Mononuclear cell (primary cell): ENCODE results near the gene RAB30. TPM values are rescaled to one million over a fixed set of nuclear protein-coding genes. Genes with fewer than 3 reads are reported as not detected.

Experiments
- H3K27me3 ChIP-seq: 2 replicates; pipeline ENCODE4 v1.6.0; 2011; ENCODE audit warnings: low read length, control low read depth; ENCODE audit not compliant: insufficient read depth
- H3K4me1 ChIP-seq: 2 replicates; pipeline ENCODE4 v1.5.1; 2011; ENCODE audit warnings: mild to moderate bottlenecking, low read length, control low read depth; ENCODE audit not compliant: insufficient read depth
- H3K4me3 ChIP-seq: 2 replicates; pipeline ENCODE4 v1.5.1; 2011; ENCODE audit warnings: mild to moderate bottlenecking, low read length, moderate library complexity
- H3K9me3 ChIP-seq: 2 replicates; pipeline ENCODE4 v1.5.1; 2011; ENCODE audit warnings: low read depth, mild to moderate bottlenecking, control low read depth, low read length
- total RNA-seq: library from RNA; depleted of rRNA; stranded (reverse); fragments of >200 nt; gene quantifications from one replicate; pipeline ENCODE4 v1.2.3, GENCODE V29; 2012

Gene RAB30
- total RNA-seq, 1 donor: 104 TPM

DNA sequence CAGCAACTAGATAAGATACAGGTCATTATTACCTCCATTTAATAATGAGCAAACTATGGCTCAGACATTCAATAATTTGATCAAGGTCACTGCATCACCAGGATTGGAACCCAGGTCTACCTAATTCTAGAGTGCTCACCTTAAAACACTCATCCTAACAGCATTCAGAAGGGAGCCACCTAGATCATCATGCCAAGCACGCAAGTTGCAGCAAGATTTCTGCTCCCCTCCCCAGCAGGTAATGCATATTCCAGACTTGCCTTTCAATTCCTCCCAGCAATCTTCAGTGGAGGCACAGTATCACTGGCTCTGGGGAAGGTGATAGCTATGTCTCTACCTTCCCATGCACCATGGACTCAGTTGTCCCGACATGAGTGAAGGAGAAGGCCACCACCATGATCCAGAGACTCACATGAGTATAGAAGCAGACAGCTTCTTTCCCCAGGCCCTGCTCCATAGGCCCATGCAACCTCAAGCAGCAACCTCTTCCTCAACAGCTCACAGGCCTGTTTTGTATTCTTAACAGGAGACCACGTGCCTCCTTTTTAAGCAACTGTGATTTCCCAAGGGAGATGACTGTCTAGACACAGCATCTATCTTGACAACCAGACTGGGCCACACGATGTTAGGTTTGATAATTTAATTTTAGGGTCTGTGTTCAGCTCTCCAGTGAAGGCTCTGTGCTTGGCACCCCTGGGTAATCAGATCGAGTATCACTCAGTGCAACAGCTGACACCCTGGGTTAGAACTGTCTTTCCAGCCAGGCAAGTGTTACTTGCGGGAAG is 36.4 kb downstream of the RAB30 start:
- Histone ChIP-seq H3K4me3 (no peak overlapping the region), H3K4me1 (peaks cover 26% of the 10 kb centered on the region), H3K27me3 (no peaks in the 10 kb centered on the region), H3K9me3 (no peaks in the 10 kb centered on the region)

DNA sequence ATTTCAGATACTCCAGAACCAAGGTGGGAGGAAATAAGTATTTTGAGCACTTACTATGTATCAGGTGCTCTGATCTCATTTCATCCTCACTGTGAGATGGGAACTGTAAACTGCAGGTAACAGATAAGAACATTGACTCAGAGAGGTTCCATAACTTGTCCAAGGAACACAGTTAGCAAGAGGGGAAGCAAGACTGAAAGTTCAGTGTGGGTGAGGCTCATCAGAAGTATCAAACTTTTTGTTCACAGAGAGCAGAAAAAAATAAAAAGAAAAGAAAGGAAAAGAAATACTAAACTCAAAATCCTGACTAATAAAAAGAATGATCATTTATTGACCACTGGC is 37.1 kb downstream of the RAB30 start:
- no peaks in the 10 kb centered on the region for H3K27me3 ChIP-seq
- H3K4me1 ChIP-seq: peaks cover 26% of the 10 kb centered on the region
- H3K4me3 ChIP-seq: no peak overlapping the region
- H3K9me3 ChIP-seq: no peaks in the 10 kb centered on the region

DNA sequence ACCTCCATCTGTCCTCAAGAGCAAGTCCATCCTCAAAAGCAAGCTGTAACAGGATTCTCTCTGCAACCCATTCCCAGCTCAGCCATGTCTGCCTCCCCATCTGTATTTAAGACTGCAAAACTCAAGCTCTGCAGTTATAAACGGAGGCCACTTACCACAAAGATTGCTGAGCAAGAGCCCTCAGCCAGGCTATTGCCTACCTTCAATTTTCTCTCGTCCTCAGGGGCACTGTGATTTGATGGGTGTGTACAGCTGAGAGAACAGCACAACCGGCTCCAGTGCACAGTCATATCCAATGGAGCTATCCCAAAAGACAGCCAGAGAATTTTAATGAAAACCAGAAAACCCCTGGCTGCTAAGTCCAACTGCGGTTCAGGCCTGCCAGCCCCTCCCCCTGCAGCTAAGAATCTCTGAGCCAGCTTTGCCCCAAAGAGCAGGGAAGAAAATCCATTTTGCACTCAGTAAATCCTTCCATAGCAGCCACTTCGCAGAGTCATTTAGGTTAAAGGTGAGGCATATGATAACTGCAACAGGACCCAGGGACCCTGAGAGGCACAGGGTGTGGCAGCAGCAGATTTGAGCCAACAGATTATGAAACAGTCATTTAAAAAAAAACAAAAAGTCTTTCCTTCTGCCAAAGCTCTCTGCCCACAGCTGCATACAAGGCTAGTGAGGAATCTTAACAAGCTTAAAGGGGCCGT is 37.6 kb downstream of the RAB30 start:
- Histone ChIP-seq H3K27me3 (no peaks in the 10 kb centered on the region), H3K9me3 (no peaks in the 10 kb centered on the region), H3K4me1 (peaks cover 26% of the 10 kb centered on the region), H3K4me3 (no peak overlapping the region)

DNA sequence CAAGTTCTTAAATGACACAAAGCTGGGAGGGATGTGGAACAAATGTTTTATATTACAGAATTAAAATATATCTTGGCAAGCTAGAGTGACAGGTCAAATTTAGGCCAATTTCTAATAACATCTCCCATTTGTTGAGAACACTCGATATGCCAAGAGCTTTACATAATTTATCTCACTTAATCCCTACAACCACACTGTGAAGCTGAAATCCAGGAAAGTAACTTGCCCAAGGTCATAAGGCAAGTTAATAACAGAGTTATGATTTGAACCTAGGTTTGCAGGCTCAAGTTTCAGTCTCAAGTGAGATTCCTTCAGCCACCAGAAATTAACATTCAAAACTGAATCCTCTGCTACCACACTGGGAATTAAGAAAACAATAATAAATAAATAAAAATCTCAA is 38.3 kb downstream of the RAB30 start:
- Histone ChIP-seq H3K9me3 (no peaks in the 10 kb centered on the region), H3K4me3 (no peak overlapping the region), H3K27me3 (no peaks in the 10 kb centered on the region), H3K4me1 (peaks cover 26% of the 10 kb centered on the region)

DNA sequence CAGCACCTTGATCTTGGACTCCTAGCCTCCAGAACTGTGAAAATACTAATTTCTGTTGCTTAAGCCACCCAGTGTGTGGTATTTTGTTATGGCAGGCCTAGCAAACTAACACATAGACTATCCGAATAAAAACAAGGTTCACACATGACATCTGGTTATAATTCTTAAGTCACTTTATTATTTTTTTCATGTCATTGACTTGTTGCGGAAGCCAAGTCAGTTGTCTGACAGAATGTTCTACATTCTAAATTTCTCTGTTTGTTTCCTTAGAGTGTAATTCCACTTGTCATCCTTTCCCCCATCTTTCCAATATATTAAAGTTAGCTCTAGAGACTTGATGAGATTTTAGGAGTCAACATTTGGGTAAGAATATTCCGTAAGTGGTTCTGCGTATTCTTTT is 40.6 kb downstream of the RAB30 start:
- Histone ChIP-seq H3K4me3 (no peak overlapping the region), H3K27me3 (no peaks in the 10 kb centered on the region), H3K4me1 (peaks cover 21% of the 10 kb centered on the region), H3K9me3 (no peaks in the 10 kb centered on the region)

DNA sequence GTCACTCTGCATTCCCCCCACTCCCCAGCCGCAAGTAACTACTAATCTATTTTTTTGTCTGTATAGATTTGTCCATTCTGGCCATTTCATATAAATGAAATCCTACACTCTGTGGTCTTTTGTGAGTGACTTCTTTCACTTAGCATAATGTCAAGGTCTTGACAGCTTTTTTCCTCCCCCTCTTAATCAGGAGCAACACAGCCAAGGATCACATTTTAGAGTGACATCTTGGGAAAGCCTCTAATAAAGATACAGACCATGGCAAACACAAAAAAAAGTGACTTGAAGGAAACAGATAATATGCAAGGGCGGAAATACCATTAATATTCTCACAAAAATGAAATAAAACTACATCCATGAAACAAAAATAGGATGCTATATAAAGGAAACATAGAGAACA is 43.9 kb downstream of the RAB30 start:
- no peaks in the 10 kb centered on the region for H3K27me3 ChIP-seq
- H3K4me3 ChIP-seq: no peak overlapping the region
- no peaks in the 10 kb centered on the region for H3K9me3 ChIP-seq
- H3K4me1 ChIP-seq: peaks cover 11% of the 10 kb centered on the region

DNA sequence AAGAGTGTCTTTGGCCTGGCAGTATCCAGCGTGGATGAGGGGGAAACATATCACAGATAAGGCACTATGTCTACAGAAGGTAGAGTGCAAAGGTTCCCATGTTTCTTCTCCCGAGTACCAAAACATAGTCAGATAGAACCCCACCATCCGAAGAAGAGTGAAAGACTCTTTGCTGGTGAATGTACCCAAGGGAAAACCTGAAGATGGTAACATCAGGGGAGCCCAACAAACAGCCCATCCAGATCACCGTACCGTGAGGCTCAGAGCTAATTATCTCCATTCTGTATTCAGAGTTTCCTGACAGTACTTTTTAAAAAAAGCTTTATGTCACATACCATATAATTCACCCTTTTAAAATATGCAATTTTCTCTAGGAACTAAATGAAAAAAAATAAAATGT is 44.4 kb downstream of the RAB30 start:
- Histone ChIP-seq H3K27me3 (no peaks in the 10 kb centered on the region), H3K4me1 (peaks cover 11% of the 10 kb centered on the region), H3K4me3 (no peak overlapping the region), H3K9me3 (no peaks in the 10 kb centered on the region)

DNA sequence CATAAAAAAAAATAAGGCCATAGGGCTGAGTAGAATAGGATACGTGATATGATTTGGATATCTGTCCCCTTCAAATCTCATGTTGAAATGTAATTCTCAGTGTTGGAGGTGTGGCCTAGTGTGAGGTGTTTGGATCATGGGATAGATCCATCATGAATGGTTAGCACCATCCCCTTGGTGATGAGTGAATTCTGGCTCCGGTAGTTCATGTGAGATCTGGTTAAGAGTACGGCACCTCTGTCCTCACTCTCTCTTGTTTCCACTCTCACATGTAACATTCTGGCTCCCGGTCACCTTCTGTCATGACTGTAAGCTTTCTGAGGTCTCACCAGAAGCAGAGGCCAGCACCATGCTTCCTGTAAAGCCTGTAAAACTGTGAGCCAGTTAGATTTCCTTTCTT is 45.5 kb downstream of the RAB30 start:
- Histone ChIP-seq H3K27me3 (no peaks in the 10 kb centered on the region), H3K4me3 (no peak overlapping the region), H3K4me1 (peaks cover 11% of the 10 kb centered on the region), H3K9me3 (no peaks in the 10 kb centered on the region)

DNA sequence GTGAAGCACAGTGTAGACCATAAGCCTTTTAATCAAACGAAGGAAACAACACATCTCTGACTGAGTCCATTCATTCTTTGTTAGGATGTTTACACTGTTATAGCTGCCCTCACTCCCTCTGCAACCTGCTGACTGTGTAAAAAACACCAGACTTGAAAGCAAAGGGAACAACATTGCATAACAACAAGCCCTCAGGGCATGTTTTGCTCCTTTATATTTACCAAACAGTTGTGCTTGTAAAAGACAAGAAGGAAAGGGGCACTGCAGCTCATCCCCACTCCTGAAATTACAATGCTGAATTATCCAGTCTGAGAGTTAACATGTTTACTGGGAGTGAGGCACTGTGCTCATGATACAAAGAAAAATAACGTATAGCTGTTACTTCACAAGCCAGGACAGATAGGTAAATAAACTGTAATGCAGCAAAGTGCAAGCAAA is 46.4 kb downstream of the RAB30 start:
- H3K27me3 ChIP-seq: no peaks in the 10 kb centered on the region
- H3K9me3 ChIP-seq: no peaks in the 10 kb centered on the region

DNA sequence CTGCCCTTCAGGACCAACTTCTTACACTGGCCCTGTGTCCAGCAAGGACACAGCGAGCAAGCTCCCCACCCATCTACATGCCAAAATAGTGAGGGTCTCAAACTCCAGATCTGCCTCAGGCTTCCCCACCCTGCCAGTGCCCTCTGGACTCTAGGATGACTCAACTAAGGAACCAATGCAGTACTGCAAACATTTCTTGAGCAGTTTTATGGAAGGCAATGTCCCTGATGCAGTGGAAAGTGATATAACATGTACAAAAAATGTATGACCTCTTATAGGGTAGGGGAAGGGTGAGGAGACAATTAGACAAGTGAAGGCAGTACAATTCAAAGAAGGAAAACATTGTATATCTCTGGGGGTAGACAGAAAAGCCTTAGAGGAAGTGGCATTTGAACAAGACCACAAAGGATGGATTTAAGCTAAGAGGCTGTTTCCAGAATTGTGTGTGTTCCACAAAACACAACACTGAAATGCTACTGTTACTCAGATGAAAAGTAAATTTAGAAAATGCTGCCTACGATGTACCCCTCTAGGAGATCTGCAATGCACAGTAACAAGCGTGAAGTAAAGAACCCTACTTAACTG is 47.3 kb downstream of the RAB30 start:
- H3K4me1 ChIP-seq: peaks cover 11% of the 10 kb centered on the region
- no peaks in the 10 kb centered on the region for H3K27me3 ChIP-seq
- no peak overlapping the region for H3K4me3 ChIP-seq
- no peaks in the 10 kb centered on the region for H3K9me3 ChIP-seq

More for the DNA sequence above, 46.4 kb downstream of the RAB30 start:
- Histone ChIP-seq H3K4me1 (peaks cover 11% of the 10 kb centered on the region), H3K4me3 (no peak overlapping the region)

DNA sequence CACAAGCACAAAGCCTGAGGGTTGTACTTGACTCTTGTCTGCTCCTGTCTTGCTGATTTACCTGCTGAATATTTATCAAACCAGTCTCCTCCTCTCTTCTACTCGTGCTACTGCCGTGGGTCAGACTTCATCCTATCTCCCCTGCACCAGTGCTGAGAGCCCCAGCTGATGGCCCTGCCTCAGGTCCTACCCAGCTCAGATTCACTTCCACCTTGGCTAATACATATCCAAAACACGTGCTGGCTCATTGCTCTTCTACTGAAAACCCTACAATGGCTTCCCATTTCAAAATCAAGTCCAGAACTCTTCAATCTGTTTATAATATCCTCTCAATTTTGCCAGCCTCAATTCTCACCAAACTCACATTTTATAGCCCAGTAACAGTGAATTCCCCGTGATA is 48.3 kb downstream of the RAB30 start:
- Histone ChIP-seq H3K9me3 (no peaks in the 10 kb centered on the region), H3K4me1 (peaks cover 11% of the 10 kb centered on the region), H3K27me3 (no peaks in the 10 kb centered on the region), H3K4me3 (no peak overlapping the region)

DNA sequence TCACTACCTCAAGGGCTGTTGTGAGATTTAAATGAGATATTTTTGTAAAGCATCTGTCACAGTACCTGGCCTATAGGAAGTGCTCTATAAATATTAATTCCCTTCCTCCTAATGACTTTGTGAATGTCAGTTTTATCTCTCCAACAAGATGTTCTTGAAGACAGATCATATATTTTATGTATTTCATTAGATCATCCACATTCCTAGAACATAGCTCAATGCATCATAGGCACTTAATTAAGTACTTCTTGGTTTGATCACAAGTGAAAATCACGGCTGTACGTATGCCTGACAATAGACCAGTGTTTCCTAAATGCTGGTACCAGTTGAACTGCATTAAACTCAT is 49.9 kb downstream of the RAB30 start:
- Histone ChIP-seq H3K9me3 (no peaks in the 10 kb centered on the region), H3K27me3 (no peaks in the 10 kb centered on the region), H3K4me3 (no peak overlapping the region), H3K4me1 (peaks cover 11% of the 10 kb centered on the region)

DNA sequence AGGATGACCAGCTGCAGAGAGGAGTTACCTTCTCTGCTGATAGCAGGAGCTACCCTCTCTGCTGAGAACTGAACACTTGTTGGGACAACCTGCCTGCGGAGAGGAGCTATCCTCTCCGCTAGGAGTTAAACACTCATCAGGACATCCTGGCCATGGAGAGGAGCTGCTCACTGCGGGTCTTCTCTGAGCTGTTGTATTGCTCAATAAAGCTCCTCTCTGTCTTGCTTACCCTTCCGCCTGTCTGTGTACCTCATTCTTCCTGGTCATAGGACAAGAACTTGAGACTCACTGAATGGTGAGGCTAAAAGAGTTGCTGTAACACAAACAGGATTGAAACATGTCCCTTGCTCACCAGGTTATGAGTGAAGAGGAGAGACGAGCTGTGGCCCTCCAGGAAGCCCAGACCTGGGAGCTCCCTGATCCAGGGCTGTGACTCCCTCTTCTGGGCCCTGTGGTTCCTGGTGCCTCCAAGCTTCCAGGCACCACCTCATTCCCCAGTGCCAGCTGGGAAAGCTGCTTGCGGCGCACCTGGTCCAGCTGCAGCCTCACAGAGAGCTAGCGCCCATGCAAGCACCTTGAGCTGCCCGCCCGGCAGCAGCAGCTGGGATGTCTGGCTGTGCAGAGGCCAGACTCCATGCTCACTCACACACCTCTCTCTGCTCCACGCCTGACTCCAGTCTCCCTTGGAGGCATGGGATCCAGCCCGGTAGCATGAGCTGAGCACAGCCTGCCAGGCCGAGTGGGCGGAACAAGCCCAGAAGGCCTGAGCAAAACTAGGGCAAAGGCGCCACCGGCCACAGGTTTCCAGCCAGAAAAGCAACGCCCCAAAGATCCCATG is 50.5 kb downstream of the RAB30 start:
- Histone ChIP-seq H3K4me3 (no peak overlapping the region), H3K9me3 (no peaks in the 10 kb centered on the region), H3K27me3 (no peaks in the 10 kb centered on the region), H3K4me1 (peaks cover 11% of the 10 kb centered on the region)

DNA sequence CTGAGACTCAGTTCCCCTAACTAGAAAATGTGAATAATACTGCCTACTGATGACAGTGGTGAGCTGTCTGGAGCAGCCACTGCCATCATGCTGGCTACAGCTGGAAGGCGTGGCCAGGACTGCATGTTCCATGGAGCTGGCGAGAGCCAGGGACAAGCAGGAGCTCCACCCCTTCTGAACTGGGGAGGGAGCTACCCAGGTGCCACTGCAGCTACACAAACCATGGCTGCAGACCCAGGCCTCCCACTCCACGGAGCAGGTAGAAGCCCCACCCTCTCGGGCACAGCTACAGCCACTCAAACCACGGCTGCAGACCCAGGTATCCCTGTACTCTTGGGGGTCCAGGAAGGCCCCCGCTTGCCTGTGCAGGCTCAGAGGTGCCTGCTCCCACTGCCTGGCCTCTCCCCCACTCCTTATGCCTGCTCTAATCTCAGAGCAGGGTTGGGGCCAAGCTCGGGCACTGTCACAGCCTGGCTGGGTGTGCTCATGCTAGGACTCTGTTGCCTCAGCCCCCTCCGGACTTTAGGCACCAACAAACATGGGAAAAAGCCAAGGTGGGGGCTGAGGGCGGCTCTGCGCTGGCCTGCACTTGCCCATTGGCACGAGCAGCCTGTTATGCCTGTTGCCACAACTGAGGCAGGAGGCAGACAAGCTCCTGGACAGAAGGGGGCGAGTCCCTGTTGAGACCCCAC is 51.7 kb downstream of the RAB30 start:
- Histone ChIP-seq H3K9me3 (no peaks in the 10 kb centered on the region), H3K27me3 (no peaks in the 10 kb centered on the region), H3K4me3 (no peak overlapping the region), H3K4me1 (peaks cover 10% of the 10 kb centered on the region)
